ENCODE results near the gene OR4D2.
A peak's percentile ranks its signal among the peaks of the same experiment; 100 is the strongest.
"Not testable (repeated sequence)": the region's sequence is repeated elsewhere in the genome, so short reads cannot be mapped to it uniquely, and the experiment has no call there.

OR4D2 gene

GRCh38 chr17:58136669-58137279, 30.0 kb upstream of the OR4D2 start:
- no peak overlapping the region for H2AFZ ChIP-seq (ENCODE audit: low read length)
- H3K9me3 ChIP-seq (ENCODE audit: insufficient read depth, low read depth, low read length), result no peaks in the 10 kb centered on the region
- no peak overlapping the region for H3K4me2 ChIP-seq (ENCODE audit: low read depth, low read length, poor library complexity, severe bottlenecking)
- TF ChIP-seq CTCF (conservative IDR thresholded peaks at IDR 0.05; ENCODE audit: low read length), result peak; percentile 31; the same call in 1 of the 2 replicates
- TF ChIP-seq EZH2phosphoT487 (IDR thresholded peaks at IDR 0.05; ENCODE audit: borderline replicate concordance), result no peak
- no peak overlapping the region for H3K4me3 ChIP-seq (ENCODE audit: low read length, poor library complexity, severe bottlenecking)
- H3K79me2 ChIP-seq (ENCODE audit: insufficient read depth, low read length), result no peaks in the 10 kb centered on the region
- H3K4me1 ChIP-seq (ENCODE audit: insufficient read depth, low read length, poor library complexity, severe bottlenecking), result no peaks in the 10 kb centered on the region
- no peaks in the 10 kb centered on the region for H3K27me3 ChIP-seq (ENCODE audit: insufficient read depth, low read length, poor library complexity, severe bottlenecking)
- H3K36me3 ChIP-seq (ENCODE audit: insufficient read depth, low read length), result no peaks in the 10 kb centered on the region
- no peaks in the 10 kb centered on the region for H3F3A ChIP-seq (ENCODE audit: low read depth)
- H3K9ac ChIP-seq (ENCODE audit: low read depth, low read length, poor library complexity, severe bottlenecking), result no peak overlapping the region
- H3K9me2 ChIP-seq (replicated peaks; ENCODE audit: low read depth, low read length), result no peaks in the 10 kb centered on the region
- H4K20me1 ChIP-seq (ENCODE audit: insufficient read depth, low read length, poor library complexity, severe bottlenecking), result no peaks in the 10 kb centered on the region

DNA sequence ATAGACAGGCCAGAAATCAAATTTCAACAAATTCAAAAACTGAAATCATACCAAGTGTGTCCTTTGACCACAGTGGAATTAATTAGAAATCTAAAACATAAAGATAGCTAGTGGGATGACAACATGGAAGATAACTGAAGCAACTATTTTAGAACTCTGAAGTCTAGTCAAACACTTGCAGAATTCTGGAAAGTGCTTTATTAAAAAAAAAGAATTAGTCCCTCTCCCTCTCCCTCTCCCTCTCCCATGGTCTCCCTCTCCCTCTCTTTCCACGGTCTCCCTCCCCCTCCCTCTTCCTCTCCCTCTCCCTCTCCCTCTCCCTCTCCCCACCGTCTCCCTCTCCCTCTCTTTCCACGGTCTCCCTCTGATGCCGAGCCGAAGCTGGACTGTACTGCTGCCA, 25.3 kb upstream of the OR4D2 start:
- Histone ChIP-seq H3K9me3 (ENCODE audit: insufficient read depth, low read depth, low read length) (peaks cover 18% of the 10 kb centered on the region; the same call in 1 of the 2 replicates), H3K4me1 (ENCODE audit: insufficient read depth, low read length, poor library complexity, severe bottlenecking) (no peaks in the 10 kb centered on the region), H3K79me2 (ENCODE audit: insufficient read depth, low read length) (no peaks in the 10 kb centered on the region), H3K27me3 (ENCODE audit: insufficient read depth, low read length, poor library complexity, severe bottlenecking) (no peaks in the 10 kb centered on the region), H3K4me3 (ENCODE audit: low read length, poor library complexity, severe bottlenecking) (no peak overlapping the region), H3K9me2 (replicated peaks; ENCODE audit: low read depth, low read length) (no peaks in the 10 kb centered on the region), H3K36me3 (ENCODE audit: insufficient read depth, low read length) (no peaks in the 10 kb centered on the region), H4K20me1 (ENCODE audit: insufficient read depth, low read length, poor library complexity, severe bottlenecking) (no peaks in the 10 kb centered on the region), H3F3A (ENCODE audit: low read depth) (no peaks in the 10 kb centered on the region), H3K9ac (ENCODE audit: low read depth, low read length, poor library complexity, severe bottlenecking) (no peak overlapping the region), H2AFZ (ENCODE audit: low read length) (no peak overlapping the region), H3K4me2 (ENCODE audit: low read depth, low read length, poor library complexity, severe bottlenecking) (no peak overlapping the region)
- no peak for TF ChIP-seq EZH2phosphoT487 (IDR thresholded peaks at IDR 0.05; ENCODE audit: borderline replicate concordance)

DNA sequence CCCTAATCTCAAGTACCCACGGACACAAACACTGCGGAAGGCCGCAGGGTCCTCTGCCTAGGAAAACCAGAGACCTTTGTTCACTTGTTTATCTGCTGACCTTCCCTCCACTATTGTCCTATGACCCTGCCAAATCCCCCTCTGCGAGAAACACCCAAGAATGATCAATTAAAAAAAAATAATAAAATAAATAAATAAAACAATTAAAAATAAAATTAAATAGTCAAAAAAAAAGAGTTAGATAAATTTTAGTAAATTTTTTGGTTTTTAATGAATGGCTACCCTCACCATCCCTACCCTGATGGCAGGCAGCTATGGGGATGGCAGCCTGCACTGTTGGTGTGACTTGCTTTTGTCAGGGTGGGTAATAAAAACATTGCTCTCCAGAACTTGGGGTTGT, 23.4 kb upstream of the OR4D2 start:
- H3K9ac ChIP-seq (ENCODE audit: low read depth, low read length, poor library complexity, severe bottlenecking); H4K20me1 ChIP-seq (ENCODE audit: insufficient read depth, low read length, poor library complexity, severe bottlenecking); H2AFZ ChIP-seq (ENCODE audit: low read length); H3K4me3 ChIP-seq (ENCODE audit: low read length, poor library complexity, severe bottlenecking); H3K4me1 ChIP-seq (ENCODE audit: insufficient read depth, low read length, poor library complexity, severe bottlenecking); H3K4me2 ChIP-seq (ENCODE audit: low read depth, low read length, poor library complexity, severe bottlenecking); H3K9me2 ChIP-seq (replicated peaks; ENCODE audit: low read depth, low read length); H3K27me3 ChIP-seq (ENCODE audit: insufficient read depth, low read length, poor library complexity, severe bottlenecking); H3F3A ChIP-seq (ENCODE audit: low read depth); H3K79me2 ChIP-seq (ENCODE audit: insufficient read depth, low read length); H3K36me3 ChIP-seq (ENCODE audit: insufficient read depth, low read length): not testable (repeated sequence)
- peaks cover 18% of the 10 kb centered on the region; the same call in 1 of the 2 replicates for H3K9me3 ChIP-seq (ENCODE audit: insufficient read depth, low read depth, low read length)

GRCh38 chr17:58144801-58145200, 22.0 kb upstream of the OR4D2 start:
- H3K4me3 ChIP-seq (ENCODE audit: low read length, poor library complexity, severe bottlenecking), result no peak overlapping the region
- H3K9ac ChIP-seq (ENCODE audit: low read depth, low read length, poor library complexity, severe bottlenecking), result no peak overlapping the region
- no peaks in the 10 kb centered on the region for H3K79me2 ChIP-seq (ENCODE audit: insufficient read depth, low read length)
- H3K9me2 ChIP-seq (replicated peaks; ENCODE audit: low read depth, low read length), result no peaks in the 10 kb centered on the region
- peaks cover 11% of the 10 kb centered on the region for H3K27me3 ChIP-seq (ENCODE audit: insufficient read depth, low read length, poor library complexity, severe bottlenecking)
- H3K4me2 ChIP-seq (ENCODE audit: low read depth, low read length, poor library complexity, severe bottlenecking), result no peak overlapping the region
- no peak for TF ChIP-seq EZH2phosphoT487 (IDR thresholded peaks at IDR 0.05; ENCODE audit: borderline replicate concordance)
- no peak for TF ChIP-seq CTCF (conservative IDR thresholded peaks at IDR 0.05; ENCODE audit: low read length)
- peaks cover 18% of the 10 kb centered on the region; the same call in 1 of the 2 replicates for H3K9me3 ChIP-seq (ENCODE audit: insufficient read depth, low read depth, low read length)
- H2AFZ ChIP-seq (ENCODE audit: low read length), result no peak overlapping the region
- H3F3A ChIP-seq (ENCODE audit: low read depth), result no peaks in the 10 kb centered on the region
- no peaks in the 10 kb centered on the region for H3K36me3 ChIP-seq (ENCODE audit: insufficient read depth, low read length)
- no peaks in the 10 kb centered on the region for H3K4me1 ChIP-seq (ENCODE audit: insufficient read depth, low read length, poor library complexity, severe bottlenecking)
- H4K20me1 ChIP-seq (ENCODE audit: insufficient read depth, low read length, poor library complexity, severe bottlenecking), result no peaks in the 10 kb centered on the region

Data from Loucy (cell line).